ENCODE measurements around the gene BSN. TPM values are rescaled to one million over a fixed set of nuclear protein-coding genes. Genes with fewer than 3 reads are reported as not detected.

Gene BSN
- total and polyA plus RNA-seq, 2 of the 4 experiments (the other 2 are of a cell fraction): under 0.01 to 0.03 TPM

GRCh38 chr3:49709852-49710251 is 155.6 kb downstream of the BSN start:
- in situ Hi-C loops (cut with MboI; ENCODE audit: low sequenced_read_pairs): no loop called here
- intact Hi-C loops (cut with micrococcal nuclease): loop anchor here (10.0 kb wide), 1 partner anchor 385 kb away; no protein-coding TSS in a partner anchor
- DNase-seq (no peak), ATAC-seq (ENCODE audit: low read depth) (no peak)
- Histone ChIP-seq H3K4me3 (ENCODE audit: insufficient read depth, low read depth, low read length) (no peak overlapping the region), H2BK15ac (ENCODE audit: low read depth, low read length) (no peak overlapping the region), H3K79me1 (ENCODE audit: low read depth in 1 of 2, low read length in 2 of 2) (no peaks in the 10 kb centered on the region), H3K27me3 (ENCODE audit: control insufficient read depth, insufficient read depth, low read length) (no peaks in the 10 kb centered on the region), H3K4me2 (ENCODE audit: low read depth, low read length) (no peak overlapping the region), H2AK5ac (ENCODE audit: low read depth, low read length) (no peak overlapping the region), H4K91ac (ENCODE audit: insufficient read depth, low read depth, low read length) (no peak overlapping the region), H3K9me3 (ENCODE audit: control insufficient read depth, insufficient read depth, low read length) (no peaks in the 10 kb centered on the region), H2BK120ac (ENCODE audit: low read depth, low read length) (no peak overlapping the region), H3K4me1 (ENCODE audit: control insufficient read depth, insufficient read depth, low read length) (no peaks in the 10 kb centered on the region), H3K36me3 (ENCODE audit: control insufficient read depth, insufficient read depth, low read length) (peaks cover 15% of the 10 kb centered on the region; the same call in 1 of the 2 replicates), H3K27ac (ENCODE audit: insufficient read depth, low read length) (no peak overlapping the region), H3K9ac (ENCODE audit: low read depth, low read length) (no peak overlapping the region), H3K4ac (ENCODE audit: low read depth, low read length) (no peak overlapping the region), H2BK20ac (ENCODE audit: low read depth, low read length) (no peak overlapping the region), H2BK5ac (ENCODE audit: low read depth, low read length, poor library complexity, severe bottlenecking) (no peak overlapping the region), H4K20me1 (ENCODE audit: insufficient read depth, low read length) (no peaks in the 10 kb centered on the region), H3K9me1 (ENCODE audit: insufficient read depth, low read length) (no peaks in the 10 kb centered on the region; the same call in 1 of the 2 replicates), H3K18ac (ENCODE audit: low read depth, low read length) (no peak overlapping the region), H3K23ac (ENCODE audit: low read depth, low read length) (no peak overlapping the region), H4K8ac (ENCODE audit: low read depth in 2 of 2, low read length in 2 of 2) (no peak overlapping the region), H4K5ac (ENCODE audit: low read depth, low read length) (no peak overlapping the region), H3K56ac (ENCODE audit: extremely low read depth, insufficient read depth, low read length) (no peak overlapping the region), H2AFZ (replicated peaks; ENCODE audit: low read length, poor library complexity) (no peak overlapping the region), H2AK9ac (replicated peaks; ENCODE audit: low read depth, low read length, poor library complexity) (no peak overlapping the region), H3K14ac (replicated peaks; ENCODE audit: low read depth, low read length) (no peak overlapping the region)
- dilution Hi-C loops (cut with HindIII; ENCODE audit: low sequenced_read_pairs, unreplicated experiment): no loop called here
- WGBS, 2 experiments (ENCODE audit: extremely low coverage in 2 of 2, insufficient read length in 1 of 2): 93% methylated on average over 5 of the region's 8 CpGs; no CpG with 5 or more reads in 1 of the 2 experiments
- ChIA-PET POLR2A (ENCODE audit: unreplicated experiment) (no interaction called here), CTCF (no interaction called here)
- no peak for TF ChIP-seq SMC3 (IDR thresholded peaks at IDR 0.05; ENCODE audit: low read depth, low read length)
- TF ChIP-seq RCOR1 (IDR thresholded peaks at IDR 0.05; ENCODE audit: insufficient replicate concordance, low read length): no peak
- TF ChIP-seq ELK1 (IDR thresholded peaks at IDR 0.05; ENCODE audit: borderline replicate concordance, low read depth, low read length): no peak
- no peak for TF ChIP-seq MXI1 (IDR thresholded peaks at IDR 0.05; ENCODE audit: borderline replicate concordance, low read depth, low read length)
- no peak for TF ChIP-seq CEBPB (IDR thresholded peaks at IDR 0.05; ENCODE audit: low read depth, low read length)
- TF ChIP-seq RAD21 (IDR thresholded peaks at IDR 0.05; ENCODE audit: low read length): no peak
- no peak for TF ChIP-seq CTCF (conservative IDR thresholded peaks at IDR 0.05; ENCODE audit: low read depth, low read length)
- no peak for TF ChIP-seq POLR2A (IDR thresholded peaks at IDR 0.05; ENCODE audit: low read depth, low read length)
- TF ChIP-seq USF2 (IDR thresholded peaks at IDR 0.05; ENCODE audit: low read depth, low read length): no peak
- TF ChIP-seq RFX5 (IDR thresholded peaks at IDR 0.05; ENCODE audit: low read depth, low read length): no peak
- no peak for TF ChIP-seq FOS (IDR thresholded peaks at IDR 0.05; ENCODE audit: low read depth, low read length)
- no TSS peak for BruUV-seq (replicated peaks)

Data from IMR-90 (cell line).